Measurements from ENCODE around the gene MTHFSD. TPM values are rescaled to one million over a fixed set of nuclear protein-coding genes. Genes with fewer than 3 reads are reported as not detected.
A peak's percentile ranks its signal among the peaks of the same experiment; 100 is the strongest.

MTHFSD gene
- total RNA-seq, 2 donors from 2014 or later, result 10.3 to 12.4 TPM

DNA sequence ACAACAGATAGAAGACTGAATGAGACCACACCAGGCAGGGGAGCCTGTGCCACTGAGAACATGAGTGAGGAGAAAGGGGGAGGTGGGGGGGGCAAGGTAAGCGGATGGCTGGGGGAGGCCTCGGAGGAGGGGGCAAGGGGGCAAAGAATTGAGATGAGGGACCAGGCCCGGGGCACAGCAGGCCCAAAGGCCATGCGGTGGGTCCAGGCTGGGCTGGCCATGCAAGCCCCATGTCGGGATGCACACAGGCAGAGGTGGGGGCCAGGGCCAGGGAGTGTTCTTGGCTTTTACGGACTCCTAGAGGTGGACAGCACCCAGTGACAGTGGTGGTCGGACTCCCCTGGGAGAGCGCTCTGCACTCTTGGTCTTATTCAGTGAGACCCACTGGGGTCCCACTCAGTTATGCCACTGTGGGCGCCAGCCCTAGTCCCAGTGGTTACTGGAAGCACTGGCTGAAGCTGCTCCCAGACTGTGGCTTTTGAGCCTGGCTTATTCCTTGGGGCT lies 4.8 kb upstream of the MTHFSD start:
- intact Hi-C loops (cut with DNase I), result loop anchor here in 1 of 2 donors (5.0 kb wide), 1 partner anchor 497 kb away; no protein-coding TSS in a partner anchor
- ATAC-seq (no peak), DNase-seq (no peak)

DNA sequence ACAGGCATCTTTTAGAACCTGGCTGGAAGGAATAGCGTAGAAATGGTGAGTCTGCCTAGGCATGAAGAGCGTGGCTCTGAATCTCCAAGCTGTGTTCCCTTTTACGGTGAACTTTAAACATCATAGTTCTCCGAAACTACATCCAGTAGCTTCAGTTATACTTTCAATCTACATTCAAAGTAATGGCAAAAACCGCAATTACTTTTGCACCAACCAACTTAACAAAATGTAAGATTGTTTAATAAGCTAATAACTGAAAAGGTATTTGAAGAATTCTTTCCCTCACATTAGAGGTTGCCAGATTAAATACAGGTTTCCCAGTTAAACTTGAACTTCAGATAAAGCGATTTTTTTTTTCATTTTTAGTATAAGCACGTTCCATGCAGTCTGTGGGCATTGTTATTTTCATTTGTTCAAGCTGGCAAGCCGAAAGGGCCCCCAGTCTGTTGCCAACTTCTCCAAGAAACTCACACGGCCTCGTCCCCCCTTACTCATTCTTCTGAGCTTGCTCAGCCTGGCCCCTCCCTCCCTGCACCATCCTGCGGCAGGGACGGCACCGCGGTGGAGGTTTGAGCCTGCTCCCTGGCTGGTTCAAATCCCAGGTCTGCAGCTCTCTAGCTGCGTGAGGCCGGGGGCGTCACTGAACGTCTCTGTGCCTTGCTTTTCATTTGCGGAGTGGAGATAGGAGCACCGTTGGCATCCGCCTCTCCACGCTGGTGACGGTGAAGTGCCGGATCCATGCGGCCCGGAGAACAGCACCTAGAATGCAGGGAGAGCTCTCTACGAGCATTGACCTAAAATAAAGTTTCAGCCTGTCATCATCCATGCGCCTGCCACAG lies 3.5 kb upstream of the MTHFSD start:
- ATAC-seq (no peak), DNase-seq (no peak)
- intact Hi-C loops (cut with DNase I), result no loop called here

DNA sequence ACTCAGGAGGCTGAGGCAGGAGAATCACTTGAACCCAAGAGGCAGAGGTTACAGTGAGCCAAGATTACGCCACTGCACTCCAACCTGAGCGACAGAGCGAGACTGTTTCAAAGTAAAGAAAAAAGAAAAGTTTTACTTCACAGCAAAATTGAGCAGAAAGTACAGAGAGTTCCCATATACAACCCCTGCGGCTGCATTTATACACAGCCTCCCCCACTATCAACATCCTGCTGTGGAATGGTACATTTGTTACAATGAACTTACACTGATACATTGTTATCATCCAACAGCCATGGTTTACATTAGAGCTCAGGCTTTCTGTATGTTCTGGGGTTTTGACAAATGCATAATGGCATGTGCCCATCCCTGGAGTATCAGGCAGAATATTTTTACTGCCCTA lies 2.6 kb upstream of the MTHFSD start:
- intact Hi-C loops (cut with DNase I), result no loop called here
- ATAC-seq, result no peak
- DNase-seq, result no peak

- ATAC-seq, result no peak
- no peak for DNase-seq
These were observed 1.5 kb upstream of the MTHFSD start for GRCh38 chr16:86556576-86556975.

GRCh38 chr16:86555704-86556075 lies 655 bp upstream of the MTHFSD start:
- DNase-seq, result no peak
- intact Hi-C loops (cut with DNase I), result no loop called here
- peak in 1 of 2 donors; percentile 3 for ATAC-seq

More at GRCh38 chr16:86556576-86556975, 1.5 kb upstream of the MTHFSD start:
- intact Hi-C loops (cut with DNase I), result no loop called here

DNA sequence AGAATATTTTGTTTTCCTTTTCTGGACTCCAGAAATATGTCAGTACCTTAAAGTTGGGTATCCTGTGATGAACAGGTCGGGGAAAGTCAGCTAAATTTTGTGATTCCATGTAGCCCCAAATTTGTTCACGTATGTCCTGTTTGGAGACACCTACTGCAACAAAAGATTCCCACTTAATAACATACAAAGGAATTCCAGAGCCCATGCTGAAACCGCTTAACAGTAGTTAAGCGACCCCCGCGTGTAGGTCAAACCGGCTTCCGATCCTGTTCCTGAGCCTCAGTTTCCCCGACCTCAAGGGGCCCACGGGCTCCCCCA lies 477 bp downstream of the MTHFSD start:
- ATAC-seq, result peak in 1 of 2 donors; percentile 3
- DNase-seq, result no peak
- intact Hi-C loops (cut with DNase I), result no loop called here

DNA sequence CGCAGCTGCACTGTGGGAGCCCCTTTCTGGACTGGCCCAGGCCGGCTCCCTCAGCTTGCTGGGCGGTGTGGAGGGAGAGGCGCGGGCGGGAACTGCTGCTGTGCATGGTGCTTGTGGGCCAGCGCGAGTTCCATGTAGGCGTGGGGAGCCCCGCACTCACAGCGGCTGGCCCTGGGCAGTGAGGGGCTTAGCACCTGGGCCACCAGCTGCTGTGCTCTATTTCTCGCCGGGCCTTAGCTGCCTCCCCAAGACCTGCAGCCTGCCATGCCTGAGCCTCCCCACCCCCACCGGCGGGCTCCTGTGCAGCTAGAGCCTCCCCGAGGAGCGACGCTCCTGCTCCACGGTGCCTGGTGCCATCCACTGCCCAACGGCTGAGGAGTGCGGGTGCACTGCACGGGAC lies 1.7 kb downstream of the MTHFSD start:
- ATAC-seq (no peak), DNase-seq (no peak)
- intact Hi-C loops (cut with DNase I), result no loop called here

- intact Hi-C loops (cut with DNase I), result no loop called here
- DNase-seq (no peak), ATAC-seq (no peak)
These were observed 4.8 kb downstream of the MTHFSD start for GRCh38 chr16:86550281-86550680.

DNA sequence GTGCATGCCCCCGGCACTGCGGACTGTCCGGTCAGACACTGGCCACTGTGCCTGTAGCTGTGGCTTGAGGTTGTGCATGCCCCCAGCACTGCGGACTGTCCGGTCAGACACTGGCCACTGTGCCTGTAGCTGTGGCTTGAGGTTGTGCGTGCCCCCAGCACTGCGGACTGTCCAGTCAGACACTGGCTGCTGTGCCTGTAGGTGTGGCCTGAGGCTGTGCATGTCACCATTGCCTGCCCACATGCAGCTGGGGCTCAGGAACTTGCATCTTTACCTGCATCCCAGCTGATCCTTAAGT lies 5.2 kb downstream of the MTHFSD start:
- no peak for DNase-seq
- intact Hi-C loops (cut with DNase I), result no loop called here
- ATAC-seq, result no peak

- intact Hi-C loops (cut with DNase I), result no loop called here
- ATAC-seq, result no peak
- DNase-seq, result no peak
These were observed 5.8 kb downstream of the MTHFSD start for GRCh38 chr16:86549076-86549892.

- DNase-seq (no peak), ATAC-seq (no peak)
- intact Hi-C loops (cut with DNase I), result no loop called here
These were observed 7.7 kb downstream of the MTHFSD start for GRCh38 chr16:86547286-86547685.

GRCh38 chr16:86546638-86547013 lies 8.4 kb downstream of the MTHFSD start:
- intact Hi-C loops (cut with DNase I), result no loop called here
- ATAC-seq (no peak), DNase-seq (no peak)

GRCh38 chr16:86545954-86546637 lies 8.9 kb downstream of the MTHFSD start:
- DNase-seq, result no peak
- intact Hi-C loops (cut with DNase I), result no loop called here
- ATAC-seq, result peak in 1 of 2 donors; percentile 16

DNA sequence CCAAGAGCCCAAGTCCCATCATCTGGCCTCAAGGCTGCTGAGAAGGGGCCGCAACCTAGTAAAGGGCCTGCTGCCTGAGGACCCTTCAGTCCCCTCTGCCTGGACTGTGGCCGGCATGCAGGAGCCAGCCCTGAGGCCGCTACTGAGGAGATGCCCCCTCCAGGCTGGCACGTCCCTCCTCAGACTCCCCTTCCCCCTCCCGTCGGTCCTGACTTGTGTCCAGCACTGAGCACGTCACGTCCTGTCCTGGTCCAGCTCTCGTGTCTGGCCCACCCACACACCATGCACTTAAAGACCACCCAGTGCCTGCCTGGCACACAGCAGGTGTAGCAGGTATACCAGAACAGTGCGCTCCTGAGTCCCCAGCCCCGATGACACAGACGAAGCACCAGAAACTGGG lies 9.6 kb downstream of the MTHFSD start:
- intact Hi-C loops (cut with DNase I), result no loop called here
- no peak for ATAC-seq
- no peak for DNase-seq

DNA sequence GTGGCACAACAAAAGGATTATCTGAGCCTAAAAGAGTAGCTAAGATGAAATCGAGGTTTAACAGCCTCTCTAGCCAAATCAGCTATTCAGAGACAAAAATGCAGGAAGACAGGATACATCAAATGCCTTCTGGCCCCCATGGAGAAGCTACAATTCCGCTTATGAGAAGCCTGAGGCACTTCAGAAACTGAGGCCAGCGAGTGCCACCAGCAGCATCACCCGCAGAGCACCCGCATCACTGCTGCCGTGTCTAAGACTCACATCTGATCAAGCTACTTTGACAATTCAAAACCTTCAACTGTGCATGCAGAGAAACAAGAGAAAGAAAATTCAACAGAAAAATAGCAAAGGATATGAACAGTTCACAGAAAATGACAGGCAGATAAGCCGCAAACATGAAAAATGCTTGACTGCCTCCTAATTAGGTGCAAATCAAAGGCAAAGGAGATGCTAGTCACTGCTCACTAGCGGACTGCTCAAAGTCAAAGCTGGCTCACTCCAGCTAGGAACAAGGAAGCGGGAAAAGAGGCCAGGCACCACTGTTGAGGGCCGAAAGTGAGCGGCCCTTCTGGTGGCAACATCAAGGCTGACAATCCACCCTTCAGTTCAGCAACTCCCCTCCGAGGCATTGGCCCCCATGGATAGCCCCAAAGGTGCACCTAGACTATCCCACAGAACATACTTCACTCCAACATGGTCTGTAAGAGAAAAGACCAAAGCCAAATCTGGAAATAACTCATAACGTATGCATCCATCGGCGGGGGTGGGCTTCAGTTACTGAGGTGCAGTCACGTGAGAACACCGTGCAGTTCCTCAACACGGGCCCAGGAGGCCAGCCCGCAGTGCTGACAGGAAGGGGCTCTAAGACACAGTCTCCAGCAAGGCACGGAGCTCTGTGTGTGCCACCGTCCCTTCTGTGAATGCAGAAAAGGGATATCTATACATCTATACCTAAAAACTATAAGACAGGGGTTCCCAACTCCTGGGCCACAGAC lies 12.0 kb downstream of the MTHFSD start:
- no peak for DNase-seq
- intact Hi-C loops (cut with DNase I), result no loop called here
- no peak for ATAC-seq

GRCh38 chr16:86541560-86541959 lies 13.5 kb downstream of the MTHFSD start:
- ATAC-seq (no peak), DNase-seq (no peak)
- intact Hi-C loops (cut with DNase I), result no loop called here

DNA sequence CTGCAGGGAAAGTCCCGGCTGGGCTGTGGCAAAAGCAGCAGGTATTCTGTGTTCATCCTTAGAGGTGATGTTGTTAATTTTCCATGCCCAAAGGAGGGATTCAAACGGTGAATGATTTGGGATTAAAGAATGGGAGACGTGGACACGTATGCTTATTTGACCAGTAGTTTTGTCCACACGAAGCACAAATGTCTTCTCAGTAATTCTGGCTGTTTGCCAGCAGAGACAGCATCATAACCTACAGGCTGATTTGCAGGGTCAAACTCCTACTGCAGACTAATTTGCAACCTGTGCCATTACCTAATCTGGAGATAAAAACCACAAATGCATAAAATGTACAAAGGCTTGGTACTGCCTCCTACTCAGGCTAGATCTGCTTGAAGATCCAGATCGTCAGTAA lies 14.1 kb downstream of the MTHFSD start:
- DNase-seq (no peak), ATAC-seq (no peak)
- intact Hi-C loops (cut with DNase I), result no loop called here

GRCh38 chr16:86538196-86538780 lies 16.7 kb downstream of the MTHFSD start:
- intact Hi-C loops (cut with DNase I), result no loop called here
- DNase-seq (no peak), ATAC-seq (no peak)

- intact Hi-C loops (cut with DNase I), result no loop called here
These were observed 17.5 kb downstream of the MTHFSD start for GRCh38 chr16:86537486-86537885.

More at GRCh38 chr16:86537486-86537885, 17.5 kb downstream of the MTHFSD start:
- ATAC-seq, result no peak
- DNase-seq, result no peak

All from left cardiac atrium (tissue), 4 donors.